Heart left ventricle (tissue), 16 donors: Measurements from ENCODE around the gene SNX8. TPM values are rescaled to one million over a fixed set of nuclear protein-coding genes. Genes with fewer than 3 reads are reported as not detected.

Source experiments
- ATAC-seq, 4 donors: fragments of 200-7000 bp; cut with Tn5 transposase; one replicate each; pipeline ENCODE4 v1.9.1; 2020 to 2022; ENCODE audit warnings: moderate library complexity in 4 of 4, mild to moderate bottlenecking in 3 of 4, moderate number of reproducible peaks in 1 of 4
- DNase-seq, 5 donors: peaks; one replicate each; pipeline ENCODE4 v3.0.0-alpha.2; 2020
- H3K27ac ChIP-seq, 12 donors: fragments of 200-600 bp; sonication (generic) in 4 of 12; one replicate each; pipeline versions ENCODE4 v1.5.0 to v1.8.0; 2016 to 2022; ENCODE audit warnings: mild to moderate bottlenecking in 2 of 12
- H3K27me3 ChIP-seq, 9 donors: fragments of 200-600 bp; sonication (generic) in 2 of 9; one replicate each; pipeline versions ENCODE4 v1.5.1 to v1.8.0; 2016 to 2022; ENCODE audit warnings: mild to moderate bottlenecking in 3 of 9
- H3K36me3 ChIP-seq, 9 donors: fragments of 200-600 bp; sonication (generic) in 2 of 9; one replicate each; pipeline versions ENCODE4 v1.5.0 to v1.8.0; 2018 to 2022; ENCODE audit warnings: mild to moderate bottlenecking in 2 of 9
- H3K4me1 ChIP-seq, 12 donors: fragments of 200-600 bp; sonication (generic) in 4 of 12; one replicate each; pipeline versions ENCODE4 v1.5.0 to v1.8.0; 2016 to 2022; ENCODE audit warnings: mild to moderate bottlenecking in 3 of 12
- H3K4me3 ChIP-seq, 12 donors: fragments of 200-600 bp; sonication (generic) in 4 of 12; one replicate each; pipeline versions ENCODE4 v1.5.0 to v1.8.0; 2017 to 2022; ENCODE audit warnings: mild to moderate bottlenecking in 9 of 12, moderate library complexity in 4 of 12
- H3K9me3 ChIP-seq, 12 donors: fragments of 200-600 bp; sonication (generic) in 4 of 12; one replicate each; pipeline versions ENCODE4 v1.5.0 to v1.8.0; 2016 to 2022; ENCODE audit warnings: mild to moderate bottlenecking in 1 of 12
- POLR2A ChIP-seq, 2 donors: fragments of 450-650 bp; IDR thresholded peaks; one replicate each; pipeline ENCODE4 v1.6.1; 2017; ENCODE audit warnings: antibody characterized with exemption in 2 of 2, mild to moderate bottlenecking in 2 of 2, moderate library complexity in 2 of 2
- whole genome bisulfite sequencing, 4 donors: extraction: QIAGEN DNeasy Blood & Tissue Kit in 2 of 4; methylation state at CpG; one replicate each; pipeline versions ENCODE4 v1.1.5 to v1.1.7; 2013 to 2018; 5-methylcytosine and 5-hydroxymethylcytosine counted together
- intact Hi-C, 10 donors: fragments of 100-400 bp; cut with DNase I; formaldehyde crosslinking; loops; one replicate each; pipeline versions ENCODE4 v1.11.1 to v1.14.2; 2022
- polyA plus RNA-seq, 2 donors: library from polyadenylated mRNA; stranded (reverse); fragments of 200-250 nt; gene quantifications; one replicate each; pipeline ENCODE4 v1.2.3, GENCODE V29; 2013
- total RNA-seq, 9 donors: library from RNA; depleted of rRNA in 2 of 9; stranded (reverse); fragments of >200 nt in 2 of 9; fragmentation: NEBNext Ultra II Directional in 3 of 9; extraction: Animal tissue kit (Norgen Biotek cat#: 25700) in 3 of 9; gene quantifications; one replicate each; pipeline versions ENCODE4 v1.1.0 to v1.2.4, GENCODE V29; 2016 to 2023
- TF ChIP-seq, protein P1 (sequence below), 12 donors: fragments of 200-600 bp; sonication (generic) in 4 of 12; IDR thresholded peaks; one replicate each; pipeline versions ENCODE4 v1.5.0 to v1.8.0; 2018 to 2022; ENCODE audit warnings: antibody characterized with exemption in 12 of 12, mild to moderate bottlenecking in 5 of 12
- donor health status: ischemic (EF 13 %, LVEDD 7.1; RV severe dilation, severe dysfunction).
- donor health status: healthy with polysubstance abuse.
- donor health status: DM: no; HTN: yes; CAD: no.
- donor health status: DM: no; HTN: no; CAD: no.
- donor health status: ischemic (EF 25% LVEDD 6.9; RV normal size, moderate dysfunction).
- donor health status: ischemic (EF 25% LVEDD 5.7; RV mildly dilated, moderate dysfunction).
- donor health status: healthy.
- donor health status: DM: yes; HTN: yes; CAD: no.
- donor health status: ischemic (EF 35%, LVEDD 5.7; RV mildly dilated, moderate dysfunction).
- donor health status: nonischemic (EF 11% LVEDD 7.7; RV severe dilation, severe dysfunction).
- donor health status: DM: yes; HTN: yes; CAD: no.
- donor health status: PGD.
- donor health status: ischemic (EF 29% LVEDD 5.4; RV normal size, mild dysfunction).
- donor health status: nonischemic (EF 23%, LVEDD 6.1; RV moderate dilation, normal function).

SNX8 gene
- total and polyA plus RNA-seq, 11 donors = 5.4 to 44.6 (median 19.4) TPM

DNA sequence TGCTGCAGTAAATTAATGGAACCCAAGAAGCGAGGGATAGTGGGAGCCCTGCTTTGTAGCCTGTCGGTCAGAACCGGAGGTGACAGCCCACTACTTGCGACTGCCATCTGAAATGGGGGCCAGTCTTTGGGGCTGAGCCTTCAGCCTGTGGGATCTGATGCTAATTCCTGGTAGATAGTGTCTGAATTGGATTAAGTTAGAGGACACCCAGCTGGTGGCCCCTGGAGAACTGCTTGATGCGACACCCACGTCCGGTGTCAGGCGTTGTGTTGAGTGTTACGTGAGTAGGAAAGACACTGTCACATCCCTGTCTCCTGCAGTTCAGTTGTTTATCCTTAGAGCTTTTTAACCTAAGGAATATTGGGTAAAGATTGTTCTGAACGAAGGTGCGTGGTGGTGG lies 45.4 kb upstream of the SNX8 start:
- Histone ChIP-seq H3K27ac (no peak overlapping the region), H3K27me3 (no peaks in the 10 kb centered on the region), H3K9me3 (no peaks in the 10 kb centered on the region), H3K4me3 (no peak overlapping the region), H3K36me3 (peaks cover 0 to 70% (median 63%) of the 10 kb centered on the region in 9 donors), H3K4me1 (peaks cover 0 to 51% (median 39%) of the 10 kb centered on the region in 12 donors)
- no peak for DNase-seq
- TF ChIP-seq, protein P1, sequence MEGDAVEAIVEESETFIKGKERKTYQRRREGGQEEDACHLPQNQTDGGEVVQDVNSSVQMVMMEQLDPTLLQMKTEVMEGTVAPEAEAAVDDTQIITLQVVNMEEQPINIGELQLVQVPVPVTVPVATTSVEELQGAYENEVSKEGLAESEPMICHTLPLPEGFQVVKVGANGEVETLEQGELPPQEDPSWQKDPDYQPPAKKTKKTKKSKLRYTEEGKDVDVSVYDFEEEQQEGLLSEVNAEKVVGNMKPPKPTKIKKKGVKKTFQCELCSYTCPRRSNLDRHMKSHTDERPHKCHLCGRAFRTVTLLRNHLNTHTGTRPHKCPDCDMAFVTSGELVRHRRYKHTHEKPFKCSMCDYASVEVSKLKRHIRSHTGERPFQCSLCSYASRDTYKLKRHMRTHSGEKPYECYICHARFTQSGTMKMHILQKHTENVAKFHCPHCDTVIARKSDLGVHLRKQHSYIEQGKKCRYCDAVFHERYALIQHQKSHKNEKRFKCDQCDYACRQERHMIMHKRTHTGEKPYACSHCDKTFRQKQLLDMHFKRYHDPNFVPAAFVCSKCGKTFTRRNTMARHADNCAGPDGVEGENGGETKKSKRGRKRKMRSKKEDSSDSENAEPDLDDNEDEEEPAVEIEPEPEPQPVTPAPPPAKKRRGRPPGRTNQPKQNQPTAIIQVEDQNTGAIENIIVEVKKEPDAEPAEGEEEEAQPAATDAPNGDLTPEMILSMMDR (IDR thresholded peaks at IDR 0.05) = no peak
- TF ChIP-seq POLR2A (IDR thresholded peaks at IDR 0.05) = no peak
- 77 to 84% (median 81%) methylated on average over 9 to 11 of the region's 11 CpGs for WGBS, 4 donors
- no peak for ATAC-seq
- intact Hi-C loops = loop anchor here in 3 of 10 donors (5.0 to 10.0 kb wide), 4 partner anchors 43 to 115 kb away; partner anchors contain the start of genes CHST12 (in 2 of the 3), MRM2 (in 1 of the 3) and NUDT1 (in 1 of the 3)

GRCh38 chr7:2358968-2359527 lies 44.8 kb upstream of the SNX8 start:
- no peaks in the 10 kb centered on the region for H3K27me3 ChIP-seq
- H3K9me3 ChIP-seq = no peaks in the 10 kb centered on the region
- WGBS, 4 donors = 53 to 64% (median 59%) methylated on average over 8 of the region's 8 CpGs
- ATAC-seq = no peak
- H3K36me3 ChIP-seq = peaks cover 0 to 64% (median 57%) of the 10 kb centered on the region in 9 donors
- no peak for DNase-seq
- intact Hi-C loops = loop anchor here in 3 of 10 donors (5.0 to 10.0 kb wide), 4 partner anchors 43 to 114 kb away; partner anchors contain the start of genes CHST12 (in 2 of the 3), MRM2 (in 1 of the 3) and NUDT1 (in 1 of the 3)
- H3K4me1 ChIP-seq = peaks cover 0 to 51% (median 39%) of the 10 kb centered on the region in 12 donors
- no peak overlapping the region for H3K27ac ChIP-seq
- TF ChIP-seq, protein P1 (IDR thresholded peaks at IDR 0.05) = no peak
- TF ChIP-seq POLR2A (IDR thresholded peaks at IDR 0.05) = no peak
- no peak overlapping the region for H3K4me3 ChIP-seq

DNA sequence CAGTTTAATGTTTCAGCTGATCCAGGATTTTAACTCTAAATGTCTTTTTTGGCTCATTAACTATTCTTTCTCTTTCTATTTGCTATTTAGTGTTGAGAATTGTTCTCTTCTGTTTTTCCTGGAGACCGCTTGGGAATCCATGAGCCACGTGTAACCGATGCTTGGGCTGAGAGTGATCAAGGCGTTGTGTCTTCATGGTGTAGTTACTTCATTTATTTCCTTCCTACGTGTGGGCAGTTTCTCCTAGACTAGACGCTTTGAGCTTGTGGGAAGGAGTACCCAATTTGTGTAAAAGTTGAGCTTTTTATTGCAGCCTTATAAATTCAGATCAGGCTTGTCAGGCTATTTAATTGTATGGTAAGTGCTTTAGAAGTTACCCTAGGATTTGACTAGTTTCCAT lies 43.3 kb upstream of the SNX8 start:
- no peaks in the 10 kb centered on the region for H3K9me3 ChIP-seq
- peaks cover 0 to 58% (median 43%) of the 10 kb centered on the region in 12 donors for H3K4me1 ChIP-seq
- TF ChIP-seq, protein P1 (IDR thresholded peaks at IDR 0.05) = no peak
- TF ChIP-seq POLR2A (IDR thresholded peaks at IDR 0.05) = no peak
- peaks cover 0 to 49% (median 42%) of the 10 kb centered on the region in 9 donors for H3K36me3 ChIP-seq
- intact Hi-C loops = loop anchor here in 3 of 10 donors (5.0 to 10.0 kb wide), 4 partner anchors 45 to 113 kb away; partner anchors contain the start of genes CHST12 (in 2 of the 3), MRM2 (in 1 of the 3) and NUDT1 (in 1 of the 3)
- ATAC-seq (no peak), DNase-seq (no peak)
- H3K4me3 ChIP-seq = no peak overlapping the region
- H3K27me3 ChIP-seq = no peaks in the 10 kb centered on the region
- H3K27ac ChIP-seq = no peak overlapping the region
- 56 to 64% (median 61%) methylated on average over 6 of the region's 6 CpGs for WGBS, 4 donors

GRCh38 chr7:2357165-2357564 lies 42.9 kb upstream of the SNX8 start:
- H3K9me3 ChIP-seq = no peaks in the 10 kb centered on the region
- WGBS, 4 donors = 72 to 78% (median 75%) methylated on average over 8 of the region's 8 CpGs
- peaks cover 0 to 45% (median 38%) of the 10 kb centered on the region in 9 donors for H3K36me3 ChIP-seq
- intact Hi-C loops = loop anchor here in 3 of 10 donors (5.0 to 10.0 kb wide), 4 partner anchors 45 to 112 kb away; partner anchors contain the start of genes CHST12 (in 2 of the 3), MRM2 (in 1 of the 3) and NUDT1 (in 1 of the 3)
- DNase-seq = no peak
- H3K4me3 ChIP-seq = peak overlapping the region in 3 of 12 donors; percentile 96 to 99 (median 99)
- no peak for ATAC-seq
- H3K27ac ChIP-seq = no peak overlapping the region
- TF ChIP-seq, protein P1 (IDR thresholded peaks at IDR 0.05) = no peak
- no peak for TF ChIP-seq POLR2A (IDR thresholded peaks at IDR 0.05)
- H3K4me1 ChIP-seq = peaks cover 0 to 58% (median 43%) of the 10 kb centered on the region in 12 donors
- no peaks in the 10 kb centered on the region for H3K27me3 ChIP-seq
